ENCODE measurements around the gene CKB.

DNA sequence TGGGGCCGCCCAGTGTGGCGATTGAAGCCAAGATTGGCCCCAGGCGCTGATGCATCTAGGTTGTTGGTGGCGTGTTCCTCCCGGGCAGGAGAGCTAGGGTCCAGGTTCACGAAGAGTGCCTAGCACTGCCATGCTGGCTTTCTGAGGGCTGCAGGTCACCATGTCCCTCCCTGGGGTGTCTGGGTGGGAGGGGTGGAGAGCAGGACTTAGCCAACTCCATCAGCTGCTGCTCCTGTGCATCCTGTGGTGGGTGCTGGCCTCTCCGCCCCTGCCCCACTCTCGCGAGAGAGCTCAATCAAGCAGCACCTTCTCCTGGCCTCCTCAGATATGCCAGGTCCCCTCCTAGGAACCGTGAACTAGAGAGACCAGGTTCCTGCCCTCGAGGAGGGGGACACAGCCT, 8.2 kb upstream of the CKB start:
- TF ChIP-seq POLR2A (IDR thresholded peaks at IDR 0.05; ENCODE audit: low read depth, low read length) = no peak
- TF ChIP-seq POLR2AphosphoS5 (IDR thresholded peaks at IDR 0.05; ENCODE audit: low read depth, low read length) = no peak

All from GM12892 (cell line).